Gastrocnemius medialis (tissue), 4 donors: Measurements from ENCODE around the gene LILRA1. TPM values are rescaled to one million over a fixed set of nuclear protein-coding genes. Genes with fewer than 3 reads are reported as not detected.
"Not testable (repeated sequence)": the region's sequence is repeated elsewhere in the genome, so short reads cannot be mapped to it uniquely, and the experiment has no call there.

Experiments used
- ATAC-seq, 2 donors: fragments of 150-250 bp; one replicate each; pipeline ENCODE4 v1.9.1; 2016
- DNase-seq, 2 donors: peaks; one replicate each; pipeline ENCODE4 v3.0.0-alpha.2; 2019
- H3K27ac ChIP-seq, 4 donors: fragments of 200-600 bp; sonication (generic); 1 replicate in 1 of 4; 2 replicates in 3 of 4; pipeline ENCODE4 v1.5.1; 2016 to 2018; ENCODE audit warnings: mild to moderate bottlenecking in 2 of 4, moderate library complexity in 1 of 4
- H3K27me3 ChIP-seq, 3 donors: fragments of 200-600 bp; sonication (generic) in 2 of 3; 1 replicate in 1 of 3; 2 replicates in 2 of 3; pipeline versions ENCODE4 v1.5.1 to v1.6.0; 2016 to 2019; ENCODE audit warnings: mild to moderate bottlenecking in 1 of 3, moderate library complexity in 1 of 3
- H3K36me3 ChIP-seq, 2 donors: fragments of 200-600 bp; sonication (generic) in 1 of 2; one replicate each; pipeline ENCODE4 v1.5.1; 2017 to 2018
- H3K4me1 ChIP-seq, 2 donors: fragments of 200-600 bp; sonication (generic) in 1 of 2; one replicate each; pipeline ENCODE4 v1.5.1; 2016 to 2017; ENCODE audit warnings: mild to moderate bottlenecking in 2 of 2
- H3K4me3 ChIP-seq, 4 donors: fragments of 200-600 bp; sonication (generic) in 3 of 4; 1 replicate in 1 of 4; 2 replicates in 3 of 4; pipeline ENCODE4 v1.5.1; 2016 to 2019; ENCODE audit warnings: mild to moderate bottlenecking in 2 of 4
- H3K9me3 ChIP-seq, 3 donors: fragments of 200-600 bp; sonication (generic) in 2 of 3; 1 replicate in 1 of 3; 2 replicates in 2 of 3; pipeline ENCODE4 v1.5.1; 2016 to 2019
- POLR2A ChIP-seq, 2 donors: fragments of 450-650 bp; IDR thresholded peaks; one replicate each; pipeline ENCODE4 v1.6.1; 2017; ENCODE audit warnings: antibody characterized with exemption in 2 of 2, mild to moderate bottlenecking in 2 of 2, moderate library complexity in 2 of 2
- in situ Hi-C, 4 donors: fragments of 200-750 bp; cut with MboI; loops; one replicate each; pipeline versions ENCODE4 v1.15.0 to v1.8.0; 2017; ENCODE audit warnings: low sequenced_read_pairs in 4 of 4
- intact Hi-C: fragments of 100-400 bp; cut with DNase I; formaldehyde crosslinking; loops from one replicate; pipeline ENCODE4 v1.15.1; 2023; ENCODE audit warnings: low total_unique reads
- total RNA-seq, 4 donors: library from RNA; depleted of rRNA; stranded (reverse); fragments of >200 nt; gene quantifications; one replicate each; pipeline versions ENCODE4 v1.1.0 to v1.2.3, GENCODE V29; 2016
- TF ChIP-seq, protein P1 (sequence below), 5 experiments: fragments of 450-650 bp in 3 of 5; fragments of 200-600 bp in 2 of 5; sonication (generic) in 2 of 5; IDR thresholded peaks in 4 of 5; conservative IDR thresholded peaks in 1 of 5; 1 replicate in 4 of 5; 2 replicates in 1 of 5; pipeline ENCODE4 v1.5.1; 2016 to 2019; ENCODE audit warnings: antibody characterized with exemption in 5 of 5, mild to moderate bottlenecking in 3 of 5, moderate library complexity in 3 of 5

The LILRA1 gene
- total RNA-seq, 4 donors from 2014 or later, result 0.40 to 0.62 TPM; not detected in 2

DNA sequence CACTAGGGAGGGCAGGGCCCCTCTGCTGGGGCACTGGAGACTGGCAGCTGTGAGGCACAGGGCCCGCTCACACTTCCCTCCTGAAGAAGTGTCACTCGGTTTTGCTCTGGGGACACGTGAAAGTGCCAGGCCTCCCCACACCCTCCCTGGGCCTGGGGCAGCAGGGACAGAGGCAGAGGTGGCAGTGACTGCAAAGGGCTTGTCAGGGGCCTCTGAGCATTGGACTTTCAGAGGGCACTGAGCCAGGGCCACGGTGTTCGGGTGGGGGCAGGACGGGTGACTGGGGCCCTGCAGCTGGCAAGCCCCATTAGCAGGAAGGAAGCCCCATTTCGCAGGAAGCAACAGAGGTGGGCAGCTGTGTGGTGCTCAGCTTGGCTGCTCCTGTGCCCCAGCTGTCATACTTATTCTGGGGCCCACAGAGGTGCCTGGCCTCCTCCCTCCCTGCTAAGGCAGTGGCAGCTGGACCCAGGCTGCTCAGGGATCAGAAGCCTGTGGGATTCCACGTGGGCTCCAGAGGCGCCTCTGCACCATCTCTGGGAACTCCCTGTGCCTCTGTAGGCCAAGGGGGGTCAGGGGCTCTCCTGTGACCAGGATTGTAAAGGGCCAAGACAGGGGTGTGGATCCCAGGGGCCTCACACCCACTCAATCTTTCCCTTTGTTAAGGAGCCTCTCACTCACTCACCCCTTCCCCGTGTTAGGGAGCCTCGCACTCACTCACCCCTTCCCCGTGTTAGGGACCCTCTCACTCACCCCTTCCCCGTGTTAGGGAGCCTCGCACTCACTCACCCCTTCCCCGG, 31.7 kb downstream of the LILRA1 start:
- DNase-seq, intact Hi-C loops, ATAC-seq, H3K4me1 ChIP-seq, H3K27me3 ChIP-seq, H3K4me3 ChIP-seq, H3K9me3 ChIP-seq, H3K36me3 ChIP-seq, H3K27ac ChIP-seq: not testable (repeated sequence)
- in situ Hi-C loops, result loop anchor here in 1 of 4 donors (25.0 kb wide), 1 partner anchor 313 kb away; the partner anchor contains the start of gene LILRA5

DNA sequence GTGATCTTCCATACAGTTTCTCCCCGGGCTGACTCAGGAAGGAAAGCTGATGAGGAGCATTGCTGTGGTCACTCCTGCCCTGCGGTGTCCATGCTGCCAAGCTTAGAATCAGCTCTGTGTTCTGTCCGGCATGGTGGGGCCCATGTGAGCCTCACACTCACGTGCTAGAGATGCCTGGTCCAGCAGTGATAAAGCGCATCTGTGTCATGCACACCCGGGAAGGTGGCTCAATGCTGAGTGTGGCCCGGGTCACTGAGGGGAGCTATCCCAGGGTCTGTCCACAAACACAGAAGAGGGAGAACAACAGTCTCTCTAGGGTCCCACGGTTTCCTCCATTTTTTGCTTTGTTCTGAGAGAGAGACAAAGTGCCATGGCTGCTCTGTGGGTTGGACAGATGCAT, 33.3 kb downstream of the LILRA1 start:
- no peaks in the 10 kb centered on the region for H3K27me3 ChIP-seq
- DNase-seq (no peak), ATAC-seq (no peak)
- in situ Hi-C loops (loop anchor here in 1 of 4 donors (25.0 kb wide), 1 partner anchor 314 kb away; the partner anchor contains the start of gene LILRA5), intact Hi-C loops (no loop called here)
- no peaks in the 10 kb centered on the region for H3K36me3 ChIP-seq
- H3K4me1 ChIP-seq, result no peaks in the 10 kb centered on the region
- H3K9me3 ChIP-seq, result no peaks in the 10 kb centered on the region
- no peak overlapping the region for H3K27ac ChIP-seq
- H3K4me3 ChIP-seq, result no peak overlapping the region
- no peak for TF ChIP-seq POLR2A (IDR thresholded peaks at IDR 0.05)
- TF ChIP-seq, protein P1, sequence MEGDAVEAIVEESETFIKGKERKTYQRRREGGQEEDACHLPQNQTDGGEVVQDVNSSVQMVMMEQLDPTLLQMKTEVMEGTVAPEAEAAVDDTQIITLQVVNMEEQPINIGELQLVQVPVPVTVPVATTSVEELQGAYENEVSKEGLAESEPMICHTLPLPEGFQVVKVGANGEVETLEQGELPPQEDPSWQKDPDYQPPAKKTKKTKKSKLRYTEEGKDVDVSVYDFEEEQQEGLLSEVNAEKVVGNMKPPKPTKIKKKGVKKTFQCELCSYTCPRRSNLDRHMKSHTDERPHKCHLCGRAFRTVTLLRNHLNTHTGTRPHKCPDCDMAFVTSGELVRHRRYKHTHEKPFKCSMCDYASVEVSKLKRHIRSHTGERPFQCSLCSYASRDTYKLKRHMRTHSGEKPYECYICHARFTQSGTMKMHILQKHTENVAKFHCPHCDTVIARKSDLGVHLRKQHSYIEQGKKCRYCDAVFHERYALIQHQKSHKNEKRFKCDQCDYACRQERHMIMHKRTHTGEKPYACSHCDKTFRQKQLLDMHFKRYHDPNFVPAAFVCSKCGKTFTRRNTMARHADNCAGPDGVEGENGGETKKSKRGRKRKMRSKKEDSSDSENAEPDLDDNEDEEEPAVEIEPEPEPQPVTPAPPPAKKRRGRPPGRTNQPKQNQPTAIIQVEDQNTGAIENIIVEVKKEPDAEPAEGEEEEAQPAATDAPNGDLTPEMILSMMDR (IDR thresholded peaks at IDR 0.05 in 4 of 5, conservative IDR thresholded peaks at IDR 0.05 in 1 of 5), result no peak

DNA sequence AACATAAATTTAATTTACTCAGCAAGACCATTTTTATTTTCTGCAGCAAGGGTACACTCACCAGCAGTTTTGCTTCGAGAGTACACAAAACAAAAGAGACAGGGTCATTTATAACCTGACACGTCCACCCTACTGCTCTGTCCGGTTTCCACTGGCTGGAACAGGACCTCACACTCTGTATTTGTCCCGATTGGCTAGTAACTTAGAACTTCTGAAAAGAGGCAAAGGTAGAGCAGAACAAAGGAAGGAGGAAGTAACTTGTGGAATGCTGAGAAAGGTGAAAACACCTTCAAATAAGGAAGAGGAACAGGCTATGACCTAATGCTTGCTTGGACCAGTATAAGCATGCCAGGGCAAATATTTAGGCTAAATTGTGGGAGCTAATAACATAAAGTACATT, 34.5 kb downstream of the LILRA1 start:
- H3K9me3 ChIP-seq, H3K27me3 ChIP-seq, ATAC-seq, DNase-seq, H3K4me1 ChIP-seq, H3K4me3 ChIP-seq, H3K27ac ChIP-seq, H3K36me3 ChIP-seq, intact Hi-C loops: not testable (repeated sequence)
- in situ Hi-C loops, result loop anchor here in 1 of 4 donors (25.0 kb wide), 1 partner anchor 316 kb away; the partner anchor contains the start of gene LILRA5

DNA sequence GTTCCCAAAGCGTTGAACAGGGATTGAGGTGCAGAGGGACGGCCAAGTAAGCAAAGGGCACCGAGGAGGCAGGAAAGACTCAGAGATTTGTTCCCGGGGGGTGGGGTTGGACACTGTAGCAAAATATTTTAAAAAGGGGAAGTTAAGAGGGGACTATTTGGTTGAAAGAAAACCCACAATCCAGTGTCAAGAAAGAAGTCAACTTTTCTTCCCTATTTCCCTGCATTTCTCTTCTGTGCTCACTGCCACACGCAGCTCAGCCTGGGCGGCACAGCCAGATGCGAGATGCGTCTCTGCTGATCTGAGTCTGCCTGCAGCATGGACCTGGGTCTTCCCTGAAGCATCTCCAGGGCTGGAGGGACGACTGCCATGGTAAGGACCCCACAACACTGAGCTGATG, 36.8 kb downstream of the LILRA1 start, which contains the start of gene LILRB1:
Gene LILRB1, plus strand, starts transcription at position 223 of the 400 bp plus-strand sequence. CDS start 590 bp downstream, outside the sequence.
- H3K4me3 ChIP-seq, ATAC-seq, H3K27me3 ChIP-seq, H3K27ac ChIP-seq, H3K4me1 ChIP-seq, H3K9me3 ChIP-seq, DNase-seq, H3K36me3 ChIP-seq, intact Hi-C loops: not testable (repeated sequence)
- in situ Hi-C loops, result loop anchor here in 1 of 4 donors (25.0 kb wide), 1 partner anchor 318 kb away; the partner anchor contains the start of gene LILRA5

DNA sequence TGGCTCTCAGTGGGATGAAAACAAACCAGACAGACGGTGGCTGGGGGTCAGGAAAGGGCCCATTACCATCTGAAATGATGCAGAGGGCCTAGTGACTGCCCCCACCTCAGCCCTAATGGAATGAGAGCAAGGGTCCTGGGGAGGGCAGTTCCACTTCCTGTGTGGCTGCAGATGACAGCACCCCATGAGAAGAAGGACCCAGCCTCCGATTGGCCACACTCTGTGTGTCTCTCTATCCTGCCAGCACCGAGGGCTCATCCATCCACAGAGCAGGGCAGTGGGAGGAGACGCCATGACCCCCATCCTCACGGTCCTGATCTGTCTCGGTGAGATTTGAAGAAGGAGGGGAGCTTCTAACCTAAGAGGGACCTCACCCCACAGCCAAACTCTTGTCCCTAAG, 37.4 kb downstream of the LILRA1 start:
- no peak for ATAC-seq

DNA sequence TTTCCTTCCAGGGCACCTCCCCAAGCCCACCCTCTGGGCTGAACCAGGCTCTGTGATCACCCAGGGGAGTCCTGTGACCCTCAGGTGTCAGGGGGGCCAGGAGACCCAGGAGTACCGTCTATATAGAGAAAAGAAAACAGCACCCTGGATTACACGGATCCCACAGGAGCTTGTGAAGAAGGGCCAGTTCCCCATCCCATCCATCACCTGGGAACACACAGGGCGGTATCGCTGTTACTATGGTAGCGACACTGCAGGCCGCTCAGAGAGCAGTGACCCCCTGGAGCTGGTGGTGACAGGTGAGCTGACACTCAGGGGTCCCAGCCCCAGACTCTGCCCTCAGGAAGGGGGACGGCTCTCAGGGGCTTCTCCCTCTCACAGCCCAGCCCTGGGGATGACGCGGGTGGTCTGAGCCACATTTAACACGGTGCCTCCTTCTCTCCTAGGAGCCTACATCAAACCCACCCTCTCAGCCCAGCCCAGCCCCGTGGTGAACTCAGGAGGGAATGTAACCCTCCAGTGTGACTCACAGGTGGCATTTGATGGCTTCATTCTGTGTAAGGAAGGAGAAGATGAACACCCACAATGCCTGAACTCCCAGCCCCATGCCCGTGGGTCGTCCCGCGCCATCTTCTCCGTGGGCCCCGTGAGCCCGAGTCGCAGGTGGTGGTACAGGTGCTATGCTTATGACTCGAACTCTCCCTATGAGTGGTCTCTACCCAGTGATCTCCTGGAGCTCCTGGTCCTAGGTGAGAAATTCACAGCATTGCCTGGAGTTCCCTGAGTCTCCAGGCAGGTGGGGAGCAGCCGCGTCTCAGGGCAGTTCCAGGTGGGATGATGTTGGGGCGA, 38.3 kb downstream of the LILRA1 start:
- in situ Hi-C loops, result loop anchor here in 1 of 4 donors (25.0 kb wide), 1 partner anchor 319 kb away; the partner anchor contains the start of gene LILRA5
- intact Hi-C loops, H3K9me3 ChIP-seq, DNase-seq, H3K4me1 ChIP-seq, H3K27ac ChIP-seq, H3K27me3 ChIP-seq, H3K4me3 ChIP-seq, ATAC-seq, H3K36me3 ChIP-seq: not testable (repeated sequence)

More for the DNA sequence above, 37.4 kb downstream of the LILRA1 start:
- intact Hi-C loops, result no loop called here
- no peak for DNase-seq
- Histone ChIP-seq H3K4me3 (no peak overlapping the region), H3K4me1 (no peaks in the 10 kb centered on the region), H3K27me3 (no peaks in the 10 kb centered on the region), H3K9me3 (no peaks in the 10 kb centered on the region), H3K27ac (no peak overlapping the region), H3K36me3 (no peaks in the 10 kb centered on the region)
- in situ Hi-C loops, result loop anchor here in 1 of 4 donors (25.0 kb wide), 1 partner anchor 318 kb away; the partner anchor contains the start of gene LILRA5
- TF ChIP-seq POLR2A (IDR thresholded peaks at IDR 0.05), result no peak
- TF ChIP-seq, protein P1 (IDR thresholded peaks at IDR 0.05 in 4 of 5, conservative IDR thresholded peaks at IDR 0.05 in 1 of 5), result no peak

DNA sequence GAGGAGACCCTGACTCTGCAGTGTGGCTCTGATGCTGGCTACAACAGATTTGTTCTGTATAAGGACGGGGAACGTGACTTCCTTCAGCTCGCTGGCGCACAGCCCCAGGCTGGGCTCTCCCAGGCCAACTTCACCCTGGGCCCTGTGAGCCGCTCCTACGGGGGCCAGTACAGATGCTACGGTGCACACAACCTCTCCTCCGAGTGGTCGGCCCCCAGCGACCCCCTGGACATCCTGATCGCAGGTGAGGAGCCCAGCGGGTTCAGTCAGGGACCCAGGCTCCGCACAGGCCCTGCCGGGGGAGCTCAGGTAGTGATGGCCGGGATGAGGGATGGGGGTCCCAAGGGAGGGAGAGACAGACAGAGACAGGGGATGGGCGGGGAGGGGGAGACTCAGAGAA, 39.1 kb downstream of the LILRA1 start:
- not testable (repeated sequence) for H3K27ac ChIP-seq, ATAC-seq, H3K4me1 ChIP-seq

More for the DNA sequence above, 39.1 kb downstream of the LILRA1 start:
- H3K9me3 ChIP-seq, intact Hi-C loops, H3K27me3 ChIP-seq, H3K36me3 ChIP-seq, DNase-seq, H3K4me3 ChIP-seq: not testable (repeated sequence)
- in situ Hi-C loops, result loop anchor here in 1 of 4 donors (25.0 kb wide), 1 partner anchor 320 kb away; the partner anchor contains the start of gene LILRA5
